HL-60/S4 (cell line): Measurements from ENCODE around the gene MAN1C1.

ENCODE experiments used
- in situ Hi-C: fragments of 300-500 bp; cut with MboI; formaldehyde crosslinking; loops from 2 replicates; pipeline ENCODE4 v1.14.3; 2022; ENCODE audit warnings: low sequenced_read_pairs

MAN1C1 gene

DNA sequence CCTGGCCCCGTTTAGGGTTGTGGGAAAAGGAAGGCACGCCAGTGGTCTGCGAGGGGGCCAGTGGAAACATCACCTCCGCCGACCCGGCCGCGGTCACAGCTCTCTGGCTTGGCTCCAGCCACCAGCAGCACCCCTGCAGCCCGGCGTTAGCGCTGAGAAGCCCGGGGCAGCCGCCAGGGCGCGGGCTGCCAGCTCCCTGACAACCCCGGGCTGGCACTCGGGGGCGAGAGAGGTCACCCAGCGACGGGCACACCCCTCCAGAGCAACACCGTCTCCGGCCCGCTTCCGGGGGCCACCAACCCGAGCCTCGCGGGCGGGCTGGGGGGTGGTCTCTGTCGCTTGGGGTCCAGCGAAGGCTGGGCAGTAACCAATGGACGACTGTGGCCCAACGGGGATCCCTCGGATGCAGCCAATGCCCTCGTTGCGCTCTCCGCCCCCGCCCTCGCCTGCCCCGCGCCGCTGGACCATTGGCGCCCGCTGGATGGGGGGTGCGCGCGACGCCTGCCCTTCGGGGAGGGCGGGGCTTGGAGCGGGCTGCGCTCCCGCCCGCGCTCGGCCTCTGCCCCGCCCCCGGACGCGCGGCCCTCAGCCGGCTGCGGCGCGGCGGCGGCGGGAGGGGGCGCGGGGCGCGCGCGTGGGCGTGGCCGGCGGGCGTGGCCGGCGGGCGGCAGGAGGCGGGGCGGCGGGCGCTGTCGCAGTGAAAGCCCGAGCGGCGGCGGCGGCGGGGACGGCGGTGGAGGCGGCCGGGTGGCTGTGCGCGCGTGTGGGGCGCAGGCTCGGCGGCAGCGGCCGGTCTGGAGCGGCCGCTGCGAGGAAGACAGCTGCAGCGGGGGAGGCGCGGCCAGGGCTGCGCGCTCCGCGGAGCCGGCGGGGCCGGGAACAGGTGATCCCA, at the start of gene MAN1C1:
Gene MAN1C1, plus strand, starts transcription at position 697 of the 892 bp plus-strand sequence. CDS start 1,007 bp downstream, outside the sequence.
- in situ Hi-C loops = no loop called here

DNA sequence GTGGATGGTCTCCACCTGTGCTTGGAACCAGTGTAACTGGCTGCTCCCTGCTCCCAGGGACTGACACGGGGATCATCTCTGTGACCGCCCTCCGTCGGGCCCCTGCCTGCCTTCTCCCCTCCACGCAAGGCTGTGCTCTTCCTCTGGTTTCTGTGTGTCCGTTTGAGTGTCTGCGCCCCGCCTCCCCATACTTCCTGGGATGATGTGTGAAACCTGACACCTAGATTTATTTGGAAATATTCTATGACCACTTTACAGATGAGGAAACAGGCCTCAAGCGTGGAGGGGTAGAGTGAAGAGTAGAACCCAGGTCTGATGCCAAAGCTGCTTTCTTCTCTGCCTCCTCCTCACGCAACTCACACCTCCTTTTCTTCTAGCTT, 48.9 kb upstream of the MAN1C1 start:
- in situ Hi-C loops = no loop called here

DNA sequence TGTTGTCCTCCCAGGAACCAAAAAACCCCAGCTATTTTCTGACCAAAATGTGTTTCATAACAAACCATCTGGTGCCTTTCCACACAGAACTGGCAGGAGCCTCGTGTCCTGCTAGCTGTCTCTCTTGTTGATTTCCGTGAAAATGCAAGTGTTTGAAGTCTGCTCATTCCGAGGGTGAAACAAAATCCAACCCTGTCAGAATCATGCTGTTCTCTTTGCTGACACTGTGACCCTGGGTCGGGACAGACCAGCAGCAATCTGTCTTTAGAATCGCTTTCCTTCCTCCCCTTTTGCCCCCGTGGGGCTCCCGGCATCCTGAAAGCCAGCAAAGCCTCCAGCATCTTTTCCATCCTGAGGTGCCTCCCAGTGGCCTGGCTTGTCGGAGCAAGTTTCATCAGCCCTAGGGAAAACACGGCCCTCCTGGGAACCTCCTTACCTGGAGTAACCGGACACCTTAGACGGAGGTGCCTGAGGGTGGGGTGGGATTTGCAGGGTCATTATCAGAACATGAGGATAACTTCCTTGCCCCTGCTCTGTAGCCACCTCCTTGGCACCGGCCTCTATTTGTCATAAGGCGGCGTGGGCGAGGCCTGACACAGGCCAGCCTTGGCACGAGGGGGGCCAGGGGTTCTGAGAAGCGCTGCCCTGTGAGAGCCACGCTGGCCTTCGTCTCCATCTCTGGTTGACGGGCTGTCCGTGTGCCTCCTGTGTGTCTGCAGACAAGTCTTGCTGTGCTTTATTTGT, 48.3 kb upstream of the MAN1C1 start:
- in situ Hi-C loops = no loop called here

DNA sequence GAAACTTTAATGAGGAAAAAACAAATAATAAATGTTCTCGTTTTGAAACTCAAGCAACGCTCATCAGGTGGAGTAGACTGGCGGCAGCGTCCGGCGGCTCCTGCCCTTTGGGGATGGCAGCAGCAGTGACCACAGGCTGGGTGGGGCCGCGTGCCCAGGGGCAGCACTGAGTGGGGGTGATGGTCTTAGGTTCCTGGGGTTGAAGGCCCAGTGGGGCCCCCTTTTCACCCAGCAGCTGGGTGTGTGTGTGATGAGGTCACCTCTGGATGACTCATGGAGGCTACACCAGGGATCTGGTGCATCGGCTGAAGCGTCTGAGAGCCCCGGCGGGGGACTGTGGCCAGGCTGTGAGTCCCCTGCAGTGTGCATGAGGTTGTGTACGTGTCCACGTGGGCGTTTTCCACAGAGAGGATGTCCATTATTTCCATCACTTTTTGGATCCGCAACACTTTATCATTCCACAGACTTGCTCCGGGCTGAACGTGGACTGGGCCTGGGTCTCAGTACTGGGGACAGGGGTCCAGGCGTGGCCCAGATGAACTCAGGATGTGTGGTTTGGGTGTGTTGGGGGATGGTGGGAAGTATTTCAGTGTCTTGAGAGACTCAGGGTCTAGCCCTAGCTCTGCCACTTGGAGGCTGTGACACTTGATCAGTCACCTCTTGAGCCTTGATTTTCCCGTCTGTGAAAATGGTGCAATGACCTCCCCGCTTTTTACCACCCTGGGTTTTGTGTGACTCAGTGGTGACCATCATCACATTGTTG, 47.6 kb upstream of the MAN1C1 start:
- in situ Hi-C loops = no loop called here

DNA sequence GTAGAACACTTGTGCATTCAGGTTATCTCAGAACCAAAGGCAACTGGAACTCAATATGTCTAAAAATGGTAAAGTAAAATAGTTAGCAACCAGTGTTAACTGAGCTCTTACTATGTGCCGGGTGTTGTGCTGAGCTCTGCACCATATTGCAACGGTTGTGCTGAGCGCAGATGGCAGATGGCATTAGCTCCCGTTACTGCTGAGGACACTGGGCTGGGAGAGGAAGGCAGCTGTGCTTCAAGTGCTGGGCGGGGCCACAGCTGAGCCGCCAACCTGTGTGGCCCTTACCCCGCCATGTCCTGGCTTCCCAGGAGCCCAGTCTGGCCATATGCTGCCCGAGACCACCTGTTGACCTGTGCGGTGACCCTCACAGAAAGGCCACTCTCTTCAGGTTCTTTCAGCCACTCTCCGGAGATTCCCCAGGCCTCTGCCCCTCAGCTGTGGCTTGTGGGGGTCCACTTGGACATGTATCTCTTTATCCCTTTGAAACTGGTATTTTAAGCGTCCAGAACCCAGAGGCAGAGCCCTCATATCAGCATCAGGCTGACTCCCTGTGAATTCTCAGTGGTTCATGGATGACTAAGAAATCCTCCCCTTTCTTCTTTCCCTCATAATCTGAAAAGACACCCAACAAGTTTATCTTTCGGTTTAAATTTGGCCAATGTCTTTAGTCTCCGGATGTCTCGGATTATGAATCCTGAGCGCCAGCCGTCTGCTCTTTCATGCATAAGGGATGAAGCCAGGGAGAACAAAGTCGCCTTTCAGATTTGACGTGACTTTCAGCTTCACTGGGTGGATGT, 46.8 kb upstream of the MAN1C1 start:
- in situ Hi-C loops = no loop called here

DNA sequence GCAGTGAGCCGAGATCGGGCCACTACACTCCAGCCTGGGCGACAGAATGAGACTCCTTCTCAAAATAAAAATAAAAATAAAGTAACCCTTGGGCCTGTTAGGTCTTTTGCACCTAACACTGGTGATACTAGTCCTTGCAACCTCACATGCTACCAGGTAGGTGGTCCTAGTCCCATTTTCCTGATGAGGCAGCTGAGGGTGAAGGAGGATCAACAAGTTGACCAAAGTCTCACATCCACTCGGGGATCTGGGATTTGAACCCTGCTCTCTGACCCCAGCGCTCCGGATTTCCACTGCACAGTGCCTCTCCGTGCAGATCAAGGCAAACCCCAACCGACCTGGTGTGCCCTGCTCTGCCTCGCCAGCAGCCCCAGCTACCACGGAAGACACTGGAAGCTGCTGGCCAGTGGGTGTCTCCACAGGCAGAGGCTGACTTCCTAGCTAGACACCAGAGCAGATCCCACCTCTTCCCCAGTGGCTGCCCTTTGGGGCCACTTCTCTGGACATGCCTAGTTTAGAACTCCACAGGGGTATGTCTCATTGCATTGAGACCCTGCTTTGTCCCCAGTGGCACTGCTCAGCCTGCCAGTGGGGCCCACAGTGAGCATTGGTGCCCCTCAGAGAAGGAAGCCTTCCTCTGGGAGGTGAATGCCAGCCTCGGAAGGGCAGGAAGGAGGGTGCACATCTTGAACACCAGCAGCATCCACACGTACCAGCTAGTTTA, 45.6 kb upstream of the MAN1C1 start:
- in situ Hi-C loops = no loop called here

DNA sequence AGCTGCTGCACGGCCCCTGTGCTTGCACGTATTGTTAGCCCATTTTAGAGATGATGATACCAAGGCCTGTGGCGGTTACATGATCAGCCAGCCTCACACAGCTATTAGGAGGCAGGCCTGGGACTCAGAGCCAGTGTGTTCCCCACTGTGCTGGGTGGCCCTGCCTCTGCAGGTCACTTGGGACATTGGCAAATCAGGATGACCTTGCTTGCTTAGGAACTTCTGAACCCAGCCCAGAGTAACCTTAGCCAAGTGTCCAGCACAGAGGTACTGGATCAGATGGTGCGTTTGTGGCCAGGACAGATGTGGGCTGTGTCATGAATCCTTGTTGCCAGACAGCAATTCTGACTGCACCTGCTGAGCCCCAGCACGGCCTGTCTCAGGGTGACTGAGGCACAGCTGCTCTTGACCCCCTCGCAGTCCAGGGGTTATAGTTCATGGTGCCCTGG, 45.0 kb upstream of the MAN1C1 start:
- in situ Hi-C loops = no loop called here

DNA sequence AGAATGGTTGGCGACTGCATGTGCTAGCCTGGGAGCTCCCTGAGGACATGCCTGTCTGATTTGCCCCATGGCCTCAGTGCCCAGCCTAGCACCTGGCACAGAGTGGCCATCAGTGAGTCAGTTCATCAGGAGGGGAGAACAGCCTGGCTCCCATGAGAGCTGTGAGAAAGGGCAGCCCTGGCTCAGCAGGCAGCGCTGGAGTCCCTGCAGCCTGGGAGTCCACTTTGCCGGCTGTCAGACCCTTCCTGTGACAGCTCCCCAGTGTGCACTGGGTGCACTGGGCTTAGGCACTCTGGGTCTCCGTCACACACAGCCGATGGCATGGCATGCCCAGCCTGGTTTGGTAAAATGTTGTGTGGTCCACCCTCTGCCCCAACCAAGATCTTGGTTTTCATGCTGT, 44.5 kb upstream of the MAN1C1 start:
- in situ Hi-C loops = no loop called here

DNA sequence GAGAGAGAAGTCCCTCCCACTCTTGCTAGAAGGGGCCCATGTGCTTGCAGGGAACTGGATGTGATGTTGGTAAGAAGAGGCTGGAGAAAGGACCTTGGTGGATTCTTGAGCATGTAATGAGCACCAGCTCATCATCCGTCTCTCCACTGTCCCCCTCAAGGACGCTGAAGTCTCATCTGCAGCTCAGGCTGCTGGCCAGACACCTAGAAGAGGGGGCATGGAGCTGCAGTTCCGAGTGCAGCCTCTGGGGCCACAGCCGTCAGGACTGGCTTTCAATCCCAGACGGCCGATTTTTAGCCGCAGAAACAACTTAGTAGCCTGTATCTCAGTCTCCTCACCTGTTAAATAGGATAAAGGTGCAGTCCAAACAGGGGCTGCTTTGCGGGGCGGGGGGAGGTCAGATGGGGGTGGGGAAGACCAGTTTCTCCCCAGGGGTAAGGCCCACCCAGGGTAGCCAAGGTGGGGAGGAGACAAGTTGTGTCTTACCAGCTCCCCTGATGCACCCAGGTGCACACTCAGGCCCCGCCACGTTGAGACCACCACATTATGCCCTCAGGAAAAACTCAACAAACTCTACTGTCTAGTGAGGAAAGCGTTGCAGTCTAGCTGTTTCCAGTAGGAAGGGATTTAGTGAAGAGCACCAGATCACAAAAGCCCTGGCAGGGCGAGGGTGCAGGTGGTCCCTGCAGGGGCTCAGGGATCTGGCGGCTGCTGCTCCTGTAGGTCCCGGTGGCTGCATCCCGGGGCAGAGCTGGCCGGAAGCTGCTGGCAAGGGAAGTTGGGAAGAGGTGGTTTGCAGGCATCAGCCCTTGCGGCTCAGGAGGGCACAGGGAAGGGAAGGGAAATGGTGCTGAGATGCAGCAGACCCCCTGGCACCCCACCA, 43.6 kb upstream of the MAN1C1 start:
- in situ Hi-C loops = no loop called here

DNA sequence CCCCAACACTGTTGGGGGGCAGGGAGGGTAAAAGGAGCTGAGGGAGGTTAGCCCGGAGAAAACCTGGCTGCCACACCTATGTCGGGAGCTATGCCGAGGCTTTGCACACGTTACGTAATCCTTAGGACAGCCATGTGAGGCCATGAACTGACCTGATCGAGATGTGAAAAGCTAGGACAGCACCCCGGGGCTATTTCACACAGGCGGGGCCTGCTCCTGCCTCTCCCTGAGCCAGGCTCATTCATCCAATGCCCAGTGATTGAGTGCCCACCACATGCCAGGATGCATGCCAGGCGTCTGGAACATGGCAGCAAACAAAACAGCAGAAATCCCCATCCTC, 43.0 kb upstream of the MAN1C1 start:
- in situ Hi-C loops = no loop called here

DNA sequence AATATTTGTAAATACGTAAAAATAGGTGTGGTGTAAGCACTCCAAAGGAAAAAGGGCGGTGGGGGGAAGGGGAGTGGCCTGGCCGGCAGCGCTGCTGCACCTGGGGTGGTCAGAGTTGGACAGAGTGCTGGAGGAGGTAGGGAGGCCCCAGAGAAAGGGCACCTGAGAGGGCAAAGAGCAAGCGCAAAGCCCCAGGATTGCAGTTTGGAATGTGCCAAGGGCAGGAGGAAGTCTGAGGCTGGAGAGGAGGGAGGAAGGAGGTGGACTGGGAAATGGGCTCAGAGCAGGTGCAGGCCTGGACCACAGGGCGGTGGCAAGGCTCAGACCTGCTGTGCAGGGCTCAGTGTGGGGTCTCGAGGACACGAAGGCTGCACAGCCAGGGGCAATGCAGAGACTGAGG, 42.6 kb upstream of the MAN1C1 start:
- in situ Hi-C loops = no loop called here

DNA sequence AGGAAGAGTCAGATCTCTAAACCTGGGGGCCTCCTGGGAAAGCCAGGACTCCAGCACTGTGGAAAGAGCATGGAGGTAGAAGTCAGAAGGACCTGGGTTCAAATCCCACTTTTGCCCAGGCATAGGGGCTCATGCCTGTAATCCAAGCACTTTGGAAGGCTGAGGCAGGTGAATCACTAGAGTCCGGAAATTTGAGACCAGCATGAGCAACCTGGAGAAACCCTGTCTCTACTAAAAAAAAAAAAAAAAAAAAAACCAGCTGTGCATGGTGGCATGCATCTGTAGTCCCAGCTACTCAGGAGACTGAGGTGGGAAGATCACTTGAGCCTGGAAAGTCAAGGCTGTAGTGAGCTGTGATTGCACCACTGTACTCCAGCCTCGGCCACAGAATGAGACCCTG, 41.4 kb upstream of the MAN1C1 start:
- in situ Hi-C loops = no loop called here

DNA sequence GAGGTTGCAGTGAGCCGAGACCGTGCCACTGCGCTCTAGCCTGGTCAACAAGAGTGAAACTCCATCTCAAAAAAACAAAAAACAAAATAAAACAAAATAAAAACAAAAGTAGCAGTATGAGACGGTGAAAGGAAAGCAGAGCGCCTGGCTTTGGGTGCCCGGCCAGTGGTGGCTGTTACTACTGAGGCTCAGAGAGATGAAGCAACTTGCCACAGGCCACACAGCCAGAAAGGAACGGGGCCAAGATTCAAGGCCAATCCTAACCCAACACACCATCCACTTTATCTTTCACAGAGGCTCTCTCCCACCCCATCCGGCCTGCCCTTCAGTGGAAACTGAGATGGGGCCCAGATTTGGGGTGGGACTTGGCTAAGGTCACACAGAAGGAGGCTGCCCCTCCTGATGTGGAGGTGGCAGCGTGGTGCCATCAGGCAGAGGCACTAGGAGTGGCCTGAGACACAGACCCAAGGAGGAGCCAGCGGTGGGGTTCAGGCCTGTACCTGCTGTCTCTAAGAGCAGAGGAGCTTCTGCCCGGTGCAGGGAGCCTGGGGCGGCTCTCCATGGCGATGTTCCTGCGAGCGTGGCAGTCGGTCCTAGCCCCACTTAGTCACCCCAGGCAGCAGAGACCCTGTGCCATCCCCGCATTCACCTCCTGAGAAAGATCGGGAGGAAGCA, 40.0 kb upstream of the MAN1C1 start:
- in situ Hi-C loops = no loop called here

DNA sequence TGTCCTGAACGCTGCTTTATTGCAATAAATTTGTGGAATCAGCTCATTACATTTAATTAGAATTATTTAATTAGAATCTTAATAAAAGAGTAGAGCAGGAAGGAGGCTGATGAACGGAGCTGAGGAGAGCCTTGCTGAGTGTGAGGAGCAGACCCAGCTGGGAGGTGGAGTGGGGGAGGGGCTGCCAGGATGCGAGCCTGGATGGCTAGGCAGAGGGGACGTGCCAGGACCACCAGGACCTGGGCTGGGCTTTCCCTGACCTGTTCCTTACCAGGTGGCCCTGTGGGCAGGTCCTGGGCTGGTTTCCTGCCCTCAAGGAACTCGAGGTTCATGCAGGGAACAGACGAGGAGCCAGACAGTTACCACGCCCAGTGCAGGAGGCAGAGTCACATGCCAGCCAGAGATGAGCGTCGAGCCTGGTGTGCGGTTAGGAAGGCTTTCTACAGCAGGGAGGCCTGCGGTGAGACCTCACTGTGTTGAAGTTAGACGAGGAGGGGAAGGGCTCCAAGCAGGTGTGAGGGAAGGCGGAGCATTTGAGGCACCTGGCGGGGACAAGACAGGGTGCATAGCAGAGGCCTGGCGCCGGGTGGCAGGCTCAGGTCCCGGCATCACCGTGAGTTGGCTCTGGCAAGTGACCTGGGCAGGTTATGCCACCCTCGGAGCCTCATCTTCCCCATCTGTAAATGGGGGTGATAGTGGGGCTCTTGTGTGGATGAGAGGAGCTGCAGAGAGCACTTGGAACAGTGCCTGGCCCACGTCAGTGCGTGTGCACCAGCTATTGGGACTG, 39.3 kb upstream of the MAN1C1 start:
- in situ Hi-C loops = no loop called here

DNA sequence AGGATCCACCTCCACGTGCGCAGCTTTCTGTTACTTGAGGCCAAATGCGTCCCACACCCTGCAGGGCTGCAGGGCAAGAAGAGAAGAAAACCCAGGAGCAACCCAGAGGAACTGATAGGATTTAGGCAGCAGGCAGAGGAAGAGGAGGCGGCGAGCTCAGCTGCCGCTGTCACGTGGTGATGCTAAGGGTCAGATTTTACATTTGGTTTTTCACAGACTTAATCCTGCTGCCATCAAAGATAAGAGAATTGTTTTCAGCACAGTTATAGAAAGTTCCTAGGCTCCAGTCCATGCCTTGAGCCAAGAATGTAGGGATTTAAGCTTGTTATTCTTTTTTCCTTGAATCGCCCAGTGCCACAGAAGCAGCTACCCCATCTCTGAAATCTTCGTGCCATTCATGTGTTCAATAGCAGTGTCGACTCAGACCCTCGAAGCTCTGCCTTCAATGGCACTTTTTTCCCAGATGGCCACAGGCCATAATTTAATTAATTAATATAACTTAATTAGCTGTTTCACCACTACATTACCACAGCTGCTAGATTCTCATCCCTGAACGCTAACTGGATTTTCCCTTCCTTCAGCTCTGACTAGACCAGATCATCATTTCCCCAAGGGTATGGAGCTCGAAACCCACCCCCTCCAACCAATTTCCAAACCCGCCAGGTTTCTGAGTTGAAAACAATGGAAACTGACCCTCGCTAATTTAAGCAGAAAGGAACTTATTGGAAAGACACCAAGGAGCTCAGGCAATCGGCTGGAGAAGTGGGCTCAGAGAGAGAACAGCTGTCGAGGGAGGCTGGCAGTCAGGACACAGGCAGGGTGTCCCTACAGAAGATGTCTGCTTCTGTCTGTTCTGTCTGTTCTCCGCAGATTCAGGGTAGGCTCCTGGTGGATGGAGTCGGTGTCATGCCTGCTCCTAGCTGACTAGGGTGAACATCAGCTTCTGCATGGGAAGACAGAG, 37.0 kb upstream of the MAN1C1 start:
- in situ Hi-C loops = no loop called here

DNA sequence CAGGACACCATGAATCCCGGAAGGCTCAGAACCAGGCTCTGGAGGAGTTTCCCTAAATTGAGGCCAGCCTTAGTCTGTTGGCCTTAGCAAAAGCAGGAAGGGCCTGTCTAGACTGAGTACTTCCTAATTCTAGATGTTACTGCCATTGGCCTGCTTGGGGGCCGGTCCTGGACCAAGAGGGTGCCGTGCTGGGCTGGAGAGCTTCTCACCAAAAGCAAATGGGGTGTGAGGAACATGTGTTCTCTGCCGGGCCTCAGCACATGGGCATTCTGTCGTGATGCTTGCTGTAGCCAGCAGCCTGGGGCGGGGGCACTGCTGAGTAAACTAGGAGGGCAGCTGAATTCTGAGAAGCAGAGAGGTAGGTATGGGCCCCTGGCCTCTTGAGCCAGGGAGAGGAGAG, 35.7 kb upstream of the MAN1C1 start:
- in situ Hi-C loops = no loop called here

DNA sequence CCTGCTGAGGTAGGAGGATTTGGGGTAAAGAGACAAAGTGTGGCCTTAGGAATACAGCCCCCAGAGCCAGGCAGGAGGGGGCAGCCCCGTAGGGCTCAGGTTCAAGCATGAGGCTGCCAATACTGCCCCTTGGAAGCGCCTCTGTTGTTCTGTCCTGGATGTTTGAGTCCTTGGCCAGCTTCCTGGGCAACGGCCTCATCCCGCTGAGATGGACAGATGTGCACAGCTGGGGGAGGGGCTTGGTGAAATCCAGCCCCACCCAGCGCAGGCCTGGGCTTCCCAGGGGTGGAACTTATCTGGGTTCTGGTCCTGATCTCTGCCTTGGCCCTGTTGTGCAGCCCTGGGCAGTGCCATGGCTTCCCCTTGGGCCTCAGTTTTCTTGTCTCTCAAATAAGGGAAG, 34.8 kb upstream of the MAN1C1 start:
- in situ Hi-C loops = no loop called here
